ENCODE measurements around the gene DDX27.

DNA sequence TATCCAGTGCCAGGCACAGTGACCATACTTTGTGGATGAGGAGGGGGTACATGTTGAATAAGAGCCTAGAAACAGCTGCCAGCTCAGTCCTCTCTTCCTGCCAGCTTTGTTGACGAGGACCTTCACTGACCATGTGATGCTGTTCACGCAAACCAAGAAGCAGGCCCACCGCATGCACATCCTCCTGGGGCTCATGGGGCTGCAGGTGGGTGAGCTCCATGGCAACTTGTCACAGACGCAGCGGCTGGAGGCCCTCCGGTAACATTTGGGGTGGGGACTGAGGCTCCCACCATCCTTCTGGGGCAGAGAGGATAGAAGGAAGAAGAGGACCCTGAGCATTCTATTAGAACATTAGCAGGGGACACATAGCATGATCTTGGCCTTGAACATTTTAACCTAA is 15.6 kb downstream of the DDX27 start:
- TF ChIP-seq, protein P1, sequence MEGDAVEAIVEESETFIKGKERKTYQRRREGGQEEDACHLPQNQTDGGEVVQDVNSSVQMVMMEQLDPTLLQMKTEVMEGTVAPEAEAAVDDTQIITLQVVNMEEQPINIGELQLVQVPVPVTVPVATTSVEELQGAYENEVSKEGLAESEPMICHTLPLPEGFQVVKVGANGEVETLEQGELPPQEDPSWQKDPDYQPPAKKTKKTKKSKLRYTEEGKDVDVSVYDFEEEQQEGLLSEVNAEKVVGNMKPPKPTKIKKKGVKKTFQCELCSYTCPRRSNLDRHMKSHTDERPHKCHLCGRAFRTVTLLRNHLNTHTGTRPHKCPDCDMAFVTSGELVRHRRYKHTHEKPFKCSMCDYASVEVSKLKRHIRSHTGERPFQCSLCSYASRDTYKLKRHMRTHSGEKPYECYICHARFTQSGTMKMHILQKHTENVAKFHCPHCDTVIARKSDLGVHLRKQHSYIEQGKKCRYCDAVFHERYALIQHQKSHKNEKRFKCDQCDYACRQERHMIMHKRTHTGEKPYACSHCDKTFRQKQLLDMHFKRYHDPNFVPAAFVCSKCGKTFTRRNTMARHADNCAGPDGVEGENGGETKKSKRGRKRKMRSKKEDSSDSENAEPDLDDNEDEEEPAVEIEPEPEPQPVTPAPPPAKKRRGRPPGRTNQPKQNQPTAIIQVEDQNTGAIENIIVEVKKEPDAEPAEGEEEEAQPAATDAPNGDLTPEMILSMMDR (IDR thresholded peaks at IDR 0.05), result no peak
- TF ChIP-seq EP300 (IDR thresholded peaks at IDR 0.05), result no peak
- no peak for TF ChIP-seq POLR2A (IDR thresholded peaks at IDR 0.05)

All from gastroesophageal sphincter (tissue), 3 donors.